Mesenteric fat pad (tissue), 1 donor: ENCODE measurements around the gene INTS4. TPM values are rescaled to one million over a fixed set of nuclear protein-coding genes. Genes with fewer than 3 reads are reported as not detected.
"Not testable (repeated sequence)": the region's sequence is repeated elsewhere in the genome, so short reads cannot be mapped to it uniquely, and the experiment has no call there.

Source experiments
- DNase-seq: peaks from one replicate; pipeline ENCODE4 v3.0.0-alpha.2; 2020; ENCODE audit warnings: low spot score
- long read RNA-seq: library from polyadenylated mRNA; unstranded; transcript quantifications from one replicate; pipeline ENCODE4 v2.0.0, GENCODE V29; 2020
- total RNA-seq: library from RNA; stranded (reverse); fragmentation: NEBNext Ultra II Directional; extraction: Animal tissue kit (Norgen Biotek cat#: 25700); gene quantifications from one replicate; pipeline ENCODE4 v1.2.1, GENCODE V29; 2021
- donor health status: DM: yes; HTN: yes; CAD: no.

INTS4 gene
- 32.3 TPM for total RNA-seq
- long read RNA-seq, transcript INTS4-209 (23 exons, 3,156 nt), result major isoform, 15 of 29 reads
- long read RNA-seq, partial matches to known transcripts, result 2 of 29 reads
- long read RNA-seq, other reads (novel, unspliced or antisense), result 10 of 29 reads

- peak; percentile 98 for DNase-seq
Observed at GRCh38 chr11:77994434-77995362, at the start of gene INTS4. INTS4 (minus strand) TSS chr11:77994668; CDS start chr11:77994643, 25 bp downstream.

GRCh38 chr11:78041843-78042440 is 47.5 kb upstream of the INTS4 start:
- DNase-seq, result no peak

- not testable (repeated sequence) for DNase-seq
Observed at GRCh38 chr11:78041380-78041719, 46.9 kb upstream of the INTS4 start.

- no peak for DNase-seq
Observed at GRCh38 chr11:78040691-78041379, 46.4 kb upstream of the INTS4 start.

GRCh38 chr11:78039919-78040671 is 45.6 kb upstream of the INTS4 start:
- peak; percentile 93 for DNase-seq

- no peak for DNase-seq
Observed at GRCh38 chr11:78039391-78039918, 45.0 kb upstream of the INTS4 start.

GRCh38 chr11:78038697-78039313 is 44.3 kb upstream of the INTS4 start:
- no peak for DNase-seq

GRCh38 chr11:78037825-78038620 is 43.6 kb upstream of the INTS4 start:
- DNase-seq, result no peak

- DNase-seq, result no peak
Observed at GRCh38 chr11:78037056-78037455, 42.6 kb upstream of the INTS4 start.

GRCh38 chr11:78036313-78036712 is 41.8 kb upstream of the INTS4 start:
- DNase-seq, result no peak

GRCh38 chr11:78034623-78035022 is 40.2 kb upstream of the INTS4 start:
- DNase-seq, result no peak

- no peak for DNase-seq
Observed at GRCh38 chr11:78033040-78033439, 38.6 kb upstream of the INTS4 start.

GRCh38 chr11:78032090-78032489 is 37.6 kb upstream of the INTS4 start:
- no peak for DNase-seq

GRCh38 chr11:78031629-78032028 is 37.2 kb upstream of the INTS4 start:
- DNase-seq, result no peak

- DNase-seq, result no peak
Observed at GRCh38 chr11:78030429-78031325, 36.2 kb upstream of the INTS4 start.

GRCh38 chr11:78028423-78028822 is 34.0 kb upstream of the INTS4 start:
- DNase-seq, result not testable (repeated sequence)

- no peak for DNase-seq
Observed at GRCh38 chr11:78027759-78028158, 33.3 kb upstream of the INTS4 start.

GRCh38 chr11:78025378-78025777 is 30.9 kb upstream of the INTS4 start:
- no peak for DNase-seq
